ENCODE measurements around the gene TMEM214.

The TMEM214 gene

GRCh38 chr2:27042159-27042661 lies 9.4 kb downstream of the TMEM214 start:
- DNase-seq = no peak

GRCh38 chr2:27042985-27043634 lies 10.3 kb downstream of the TMEM214 start:
- DNase-seq = no peak

- DNase-seq = peak in 1 of 2 experiments; percentile 38
These were observed 16.9 kb downstream of the TMEM214 start for GRCh38 chr2:27049422-27050280.

GRCh38 chr2:27050281-27050995 lies 17.7 kb downstream of the TMEM214 start:
- peak; percentile 88 to 92 for DNase-seq

GRCh38 chr2:27050996-27051901 lies 18.5 kb downstream of the TMEM214 start, which contains the start of gene AGBL5:
Gene AGBL5, plus strand, starts transcription at chr2:27051668. Its CDS starts 1,291 bp downstream, at chr2:27052959.
- DNase-seq = peak; percentile 89 to 93

- no peak for DNase-seq
These were observed 19.3 kb downstream of the TMEM214 start for GRCh38 chr2:27051902-27052645.

- DNase-seq = no peak
These were observed 20.6 kb downstream of the TMEM214 start for GRCh38 chr2:27053321-27053720.

GRCh38 chr2:27053776-27054175 lies 21.0 kb downstream of the TMEM214 start:
- no peak for DNase-seq

GRCh38 chr2:27054721-27055120 lies 22.0 kb downstream of the TMEM214 start:
- no peak for DNase-seq

GRCh38 chr2:27057184-27057583 lies 24.4 kb downstream of the TMEM214 start:
- no peak for DNase-seq

- DNase-seq = no peak
These were observed 25.4 kb downstream of the TMEM214 start for GRCh38 chr2:27058210-27058609.

- no peak for DNase-seq
These were observed 26.5 kb downstream of the TMEM214 start for GRCh38 chr2:27059141-27059820.

GRCh38 chr2:27060323-27060722 lies 27.6 kb downstream of the TMEM214 start:
- no peak for DNase-seq

- DNase-seq = no peak
These were observed 32.4 kb downstream of the TMEM214 start for GRCh38 chr2:27065128-27065527.

GRCh38 chr2:27067385-27067784 lies 34.6 kb downstream of the TMEM214 start:
- no peak for DNase-seq

- DNase-seq = no peak
These were observed 36.7 kb downstream of the TMEM214 start for GRCh38 chr2:27069436-27069835.

- DNase-seq = no peak
These were observed 37.3 kb downstream of the TMEM214 start for GRCh38 chr2:27069961-27070618.

- DNase-seq = no peak
These were observed 38.0 kb downstream of the TMEM214 start for GRCh38 chr2:27070653-27071276.

GRCh38 chr2:27071277-27071989 lies 38.7 kb downstream of the TMEM214 start, which contains the start of gene OST4:
Gene OST4, minus strand, starts transcription at chr2:27071654.
- DNase-seq = peak; percentile 85 to 93

All from NCI-H1930 (cell line).